ENCODE data around the gene GKN2. TPM values are rescaled to one million over a fixed set of nuclear protein-coding genes. Genes with fewer than 3 reads are reported as not detected.

Gene GKN2
- total RNA-seq, 4 donors from 2014 or later: not detected

- Histone ChIP-seq H3K27me3 (peaks cover 0 to 15% (median 0%) of the 10 kb centered on the region in 4 donors), H3K9me3 (no peaks in the 10 kb centered on the region), H3K4me1 (no peaks in the 10 kb centered on the region), H3K27ac (no peak within 1 kb of the TSS), H3K4me3 (no peak within 1 kb of the TSS), H3K36me3 (no peaks in the 10 kb centered on the region)
- intact Hi-C loops (cut with DNase I): no loop called here
- WGBS, 2 donors: 41 to 48% methylated on average over 3 of the region's 3 CpGs
- DNase-seq: no peak
- TF ChIP-seq POLR2A (IDR thresholded peaks at IDR 0.05) (no peak), CTCF (IDR thresholded peaks at IDR 0.05) (no peak)
Observed at GRCh38 chr2:68974251-68974650, 21.6 kb upstream of the GKN2 start, which contains the start of gene GKN1. TSS of gene GKN1 (plus strand) at chr2:68974636. CDS start at chr2:68974678, 42 bp downstream.

- Histone ChIP-seq H3K4me3 (no peak overlapping the region), H3K4me1 (no peaks in the 10 kb centered on the region), H3K27me3 (peaks cover 0 to 15% (median 0%) of the 10 kb centered on the region in 4 donors), H3K27ac (no peak overlapping the region), H3K9me3 (no peaks in the 10 kb centered on the region), H3K36me3 (no peaks in the 10 kb centered on the region)
- TF ChIP-seq POLR2A (IDR thresholded peaks at IDR 0.05) (no peak), CTCF (IDR thresholded peaks at IDR 0.05) (no peak)
- WGBS, 2 donors: 67 to 73% methylated on average over 3 to 5 of the region's 5 CpGs
- intact Hi-C loops (cut with DNase I): no loop called here
- DNase-seq: no peak
Observed at GRCh38 chr2:68971591-68972231, 19.0 kb upstream of the GKN2 start.

DNA sequence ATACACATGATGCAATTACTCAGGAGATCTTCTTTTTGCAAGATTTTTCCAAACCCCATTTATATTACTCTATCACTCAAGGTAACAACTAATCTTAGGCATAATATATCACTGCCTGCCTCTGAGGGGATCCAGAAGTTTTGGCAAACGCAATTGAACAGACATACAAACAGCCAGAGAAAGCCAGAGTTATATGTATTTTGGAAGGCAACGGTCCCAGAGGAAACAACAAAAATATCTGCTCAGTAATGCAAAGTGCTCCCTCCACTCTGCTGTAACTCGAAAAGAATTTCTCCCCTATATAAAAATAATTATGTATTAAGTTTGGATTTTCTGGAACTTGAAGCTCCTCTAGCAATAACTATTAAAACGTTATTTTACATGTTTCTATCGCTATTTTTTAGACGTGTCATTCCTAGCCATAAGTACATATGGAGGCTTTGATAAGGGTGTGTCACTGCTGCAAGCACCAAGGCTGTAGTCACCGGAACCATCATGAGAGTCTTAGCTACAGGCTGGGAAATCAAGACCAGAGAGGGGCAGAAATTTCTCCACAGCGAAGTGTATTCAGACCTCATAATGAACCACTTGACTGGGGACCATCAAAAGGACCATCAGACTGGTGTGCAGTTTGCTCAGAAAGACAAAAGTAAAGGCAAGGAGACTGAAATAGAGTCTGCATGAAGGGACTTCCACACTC, 18.0 kb upstream of the GKN2 start:
- no peaks in the 10 kb centered on the region for H3K9me3 ChIP-seq
- WGBS, 2 donors: 77 to 86% methylated on average over 8 of the region's 8 CpGs
- no peaks in the 10 kb centered on the region for H3K36me3 ChIP-seq
- no peak for DNase-seq
- H3K4me3 ChIP-seq: no peak overlapping the region
- intact Hi-C loops (cut with DNase I): no loop called here
- no peaks in the 10 kb centered on the region for H3K4me1 ChIP-seq
- H3K27ac ChIP-seq: no peak overlapping the region
- peaks cover 0 to 9% (median 0%) of the 10 kb centered on the region in 4 donors for H3K27me3 ChIP-seq
- TF ChIP-seq CTCF (IDR thresholded peaks at IDR 0.05) (no peak), POLR2A (IDR thresholded peaks at IDR 0.05) (no peak)

- no peak for TF ChIP-seq POLR2A (IDR thresholded peaks at IDR 0.05)
- TF ChIP-seq CTCF (IDR thresholded peaks at IDR 0.05): no peak
- peaks cover 0 to 2% (median 0%) of the 10 kb centered on the region in 4 donors for H3K27me3 ChIP-seq
- H3K4me1 ChIP-seq: no peaks in the 10 kb centered on the region
- H3K36me3 ChIP-seq: no peaks in the 10 kb centered on the region
- H3K9me3 ChIP-seq: no peaks in the 10 kb centered on the region
- H3K4me3 ChIP-seq: no peak overlapping the region
- 74 to 88% methylated on average over 8 of the region's 8 CpGs for WGBS, 2 donors
- H3K27ac ChIP-seq: no peak overlapping the region
- no peak for DNase-seq
- intact Hi-C loops (cut with DNase I): no loop called here
Observed at GRCh38 chr2:68969736-68970490, 17.2 kb upstream of the GKN2 start.

GRCh38 chr2:68968221-68968620, 15.5 kb upstream of the GKN2 start:
- DNase-seq: no peak
- Histone ChIP-seq H3K27ac (no peak overlapping the region), H3K9me3 (no peaks in the 10 kb centered on the region), H3K4me3 (no peak overlapping the region), H3K4me1 (no peaks in the 10 kb centered on the region), H3K36me3 (no peaks in the 10 kb centered on the region), H3K27me3 (no peaks in the 10 kb centered on the region)
- TF ChIP-seq CTCF (IDR thresholded peaks at IDR 0.05) (no peak), POLR2A (IDR thresholded peaks at IDR 0.05) (no peak)
- intact Hi-C loops (cut with DNase I): no loop called here
- WGBS, 2 donors: 48 to 50% methylated on average over 1 of the region's 1 CpG

Measured in esophagus squamous epithelium (tissue), 5 donors.